Stimulated activated CD4-positive, alpha-beta T cell treated with anti-CD3 and anti-CD28 coated beads, Interleukin-1b, Interleukin-23, amount 100 ng/mL, for 1 hour (primary cell): ENCODE results near the gene ST7.
"Not testable (repeated sequence)": the region's sequence is repeated elsewhere in the genome, so short reads cannot be mapped to it uniquely, and the experiment has no call there.

ENCODE experiments used
- DNase-seq, 2 donors: peaks; one replicate each; pipeline ENCODE4 v3.0.0-alpha.2; 2020; ENCODE audit warnings: low read depth in 2 of 2

Gene ST7, protein sequence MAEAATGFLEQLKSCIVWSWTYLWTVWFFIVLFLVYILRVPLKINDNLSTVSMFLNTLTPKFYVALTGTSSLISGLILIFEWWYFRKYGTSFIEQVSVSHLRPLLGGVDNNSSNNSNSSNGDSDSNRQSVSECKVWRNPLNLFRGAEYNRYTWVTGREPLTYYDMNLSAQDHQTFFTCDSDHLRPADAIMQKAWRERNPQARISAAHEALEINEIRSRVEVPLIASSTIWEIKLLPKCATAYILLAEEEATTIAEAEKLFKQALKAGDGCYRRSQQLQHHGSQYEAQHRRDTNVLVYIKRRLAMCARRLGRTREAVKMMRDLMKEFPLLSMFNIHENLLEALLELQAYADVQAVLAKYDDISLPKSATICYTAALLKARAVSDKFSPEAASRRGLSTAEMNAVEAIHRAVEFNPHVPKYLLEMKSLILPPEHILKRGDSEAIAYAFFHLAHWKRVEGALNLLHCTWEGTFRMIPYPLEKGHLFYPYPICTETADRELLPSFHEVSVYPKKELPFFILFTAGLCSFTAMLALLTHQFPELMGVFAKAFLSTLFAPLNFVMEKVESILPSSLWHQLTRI

GRCh38 chr7:116953372-116953905 is at the start of gene ST7:
ST7 (plus strand) TSS chr7:116953501; CDS start chr7:116953541, 40 bp downstream.
- peak; percentile 9 to 33 for DNase-seq

DNA sequence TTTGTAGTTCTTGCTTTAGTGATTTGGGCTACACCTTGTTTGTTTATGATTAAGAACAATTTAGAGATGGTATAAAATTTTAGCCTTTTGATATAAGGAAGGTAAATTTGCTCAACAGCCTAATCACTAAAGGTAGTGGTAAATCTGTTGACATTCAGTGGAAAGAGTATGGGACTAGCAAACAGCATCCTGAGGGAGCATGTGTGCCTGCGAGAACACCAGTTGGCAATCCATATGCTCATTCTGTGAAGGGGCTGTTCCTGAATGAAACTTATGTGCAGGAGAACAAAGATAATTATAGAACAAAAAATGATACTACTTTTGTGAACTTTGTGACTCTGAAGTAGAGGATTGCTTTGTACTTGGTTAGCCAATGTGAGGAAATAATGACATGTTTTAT is 46.9 kb upstream of the ST7 start:
- DNase-seq, result no peak

DNA sequence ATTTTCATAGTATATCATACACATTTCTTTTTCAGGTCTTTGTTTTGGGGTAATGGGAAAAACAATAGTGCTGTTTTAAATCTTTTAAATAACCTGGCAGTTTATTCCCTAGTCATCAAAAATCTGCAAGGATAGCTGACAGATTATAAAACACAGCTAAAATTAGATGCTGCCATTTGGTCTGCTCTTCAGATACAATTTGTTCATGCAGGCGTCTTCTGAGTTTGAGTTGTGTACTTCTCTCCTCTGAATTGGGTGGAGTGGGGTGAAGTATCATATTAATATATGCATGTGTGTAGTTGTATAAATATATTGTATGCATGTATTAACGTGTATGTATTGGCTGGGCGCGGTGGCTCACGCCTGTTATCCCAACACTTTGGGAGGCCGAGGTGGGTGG is 42.9 kb upstream of the ST7 start:
- DNase-seq, result no peak

DNA sequence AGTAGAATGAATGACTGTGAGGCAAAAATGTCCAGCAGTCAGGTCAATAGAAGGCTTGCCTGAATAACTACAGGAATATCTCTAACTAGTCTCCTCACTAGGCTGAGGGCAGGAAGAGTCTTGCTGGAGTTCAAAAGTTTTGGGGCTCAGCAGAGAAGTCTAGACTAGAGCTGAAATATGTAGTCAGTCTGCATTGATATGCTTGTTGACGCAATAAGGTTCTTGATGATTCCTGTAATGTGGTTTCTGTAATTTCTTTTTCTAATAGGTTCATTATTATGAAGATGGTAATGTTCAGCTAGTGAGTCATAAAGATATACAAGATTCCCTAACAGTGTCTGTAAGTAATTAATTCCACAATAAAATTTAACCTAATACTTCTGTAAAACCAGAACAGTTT is 41.5 kb upstream of the ST7 start:
- no peak for DNase-seq

DNA sequence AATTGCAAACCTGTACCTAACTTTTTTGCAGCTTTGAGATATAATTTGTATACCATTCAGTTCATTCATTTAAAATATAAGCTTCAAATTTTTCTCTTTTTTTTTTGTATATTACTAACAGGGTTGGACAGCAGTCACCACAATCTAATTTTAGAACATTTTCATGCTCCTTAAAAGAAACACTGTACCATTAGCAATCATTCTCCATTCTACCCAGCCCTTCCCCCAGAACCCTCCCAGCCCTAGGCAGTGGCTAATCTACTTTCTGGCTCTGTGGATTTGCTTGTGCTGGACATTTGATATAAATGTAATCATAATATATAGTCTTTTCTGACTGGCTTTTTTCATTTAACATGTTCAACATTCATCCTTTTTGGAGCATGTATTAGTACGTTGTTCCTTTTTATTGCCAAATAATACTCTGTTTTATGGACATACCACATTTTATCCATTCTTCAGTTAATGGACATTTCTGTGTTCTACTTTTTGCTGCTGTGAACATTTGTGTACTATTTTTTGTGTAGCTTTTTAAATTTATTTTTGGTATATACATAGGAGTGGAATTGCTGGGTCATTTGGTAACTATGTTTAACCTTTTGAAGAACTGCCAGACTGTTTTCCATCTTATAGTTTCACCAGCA is 40.9 kb upstream of the ST7 start:
- no peak for DNase-seq

DNA sequence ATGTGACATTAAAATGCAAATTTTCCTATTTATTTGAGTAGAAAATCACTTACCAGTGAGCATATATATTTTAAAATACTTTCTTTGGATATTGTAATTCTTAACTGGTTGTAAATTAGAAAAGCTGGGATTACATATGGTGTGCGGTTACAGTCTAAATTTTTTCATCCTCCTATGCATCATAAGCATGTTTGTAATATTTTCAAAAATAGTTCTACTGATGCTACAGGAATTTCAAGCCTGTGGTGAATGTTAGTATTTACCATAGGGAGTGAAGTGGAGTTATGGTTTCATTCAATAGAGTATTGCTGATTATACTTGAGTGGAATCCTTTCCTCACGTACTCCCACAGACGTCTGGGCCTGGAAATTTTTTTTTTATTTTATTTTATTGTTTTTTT is 34.6 kb upstream of the ST7 start:
- DNase-seq, result no peak

DNA sequence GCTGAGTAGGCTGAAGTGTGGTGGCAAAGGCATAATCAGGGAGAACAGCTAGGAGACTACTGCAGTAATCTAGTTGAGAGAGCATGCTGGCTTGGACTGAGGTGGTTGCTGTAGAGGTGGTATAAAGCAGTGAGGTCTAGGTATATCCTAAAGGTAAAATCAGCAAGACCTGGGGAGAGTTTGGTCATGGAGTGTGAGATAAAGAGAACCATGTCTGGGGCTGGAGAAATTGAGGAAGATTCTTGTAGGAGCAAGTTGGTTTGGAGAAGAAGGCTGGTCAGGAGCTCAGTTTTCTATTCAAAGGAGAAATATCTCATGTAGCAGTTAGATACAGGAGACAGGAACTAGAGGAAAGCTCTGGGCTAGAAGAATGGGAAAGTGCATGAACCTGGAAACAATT is 32.9 kb upstream of the ST7 start:
- DNase-seq, result no peak

GRCh38 chr7:116922545-116922944 is 30.8 kb upstream of the ST7 start:
- DNase-seq, result no peak

- DNase-seq, result no peak
Observed at GRCh38 chr7:116924741-116925140, 28.6 kb upstream of the ST7 start.

DNA sequence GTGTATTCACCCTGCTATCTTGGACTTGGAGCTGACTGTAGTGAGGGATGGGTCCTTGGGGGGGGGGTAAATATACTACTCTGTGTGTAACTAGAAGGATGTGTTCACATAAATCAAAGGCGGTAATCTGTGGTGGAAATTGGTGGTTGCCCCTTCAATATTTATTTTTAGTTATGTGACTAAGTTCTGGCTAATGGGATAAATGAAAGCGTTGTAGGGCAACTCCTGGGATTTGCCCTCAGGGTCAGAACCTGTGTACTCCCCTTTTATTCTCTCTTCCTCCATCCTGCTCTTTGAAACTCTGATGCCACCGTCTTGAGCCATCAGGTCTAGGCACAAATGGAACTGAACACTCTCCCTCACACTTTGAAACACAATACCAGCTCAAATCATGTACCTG is 24.3 kb upstream of the ST7 start:
- no peak for DNase-seq

- DNase-seq, result peak; percentile 39 to 62
Observed at GRCh38 chr7:116929914-116930913, 23.1 kb upstream of the ST7 start.

DNA sequence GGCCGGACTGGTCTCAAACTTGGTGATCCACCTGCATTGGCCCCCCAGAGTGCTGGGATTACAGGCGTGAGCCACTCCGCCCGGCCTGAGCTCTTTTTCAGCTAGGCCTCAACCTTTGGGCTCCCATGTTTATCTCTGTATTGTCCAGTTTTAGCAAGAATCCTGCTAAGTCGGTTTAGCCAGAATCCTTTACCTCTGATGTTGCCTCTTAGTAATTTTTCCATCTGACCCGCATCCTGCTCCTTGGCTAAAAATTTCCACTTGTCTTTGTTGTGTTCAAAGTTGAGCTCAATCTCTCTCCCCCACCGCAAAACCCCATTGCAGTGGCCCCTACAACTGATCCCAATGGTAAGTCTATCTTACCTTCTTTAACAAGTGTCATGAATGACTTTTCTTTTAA is 20.7 kb upstream of the ST7 start:
- DNase-seq, result no peak

- DNase-seq, result no peak
Observed at GRCh38 chr7:116933465-116933864, 19.8 kb upstream of the ST7 start.

DNA sequence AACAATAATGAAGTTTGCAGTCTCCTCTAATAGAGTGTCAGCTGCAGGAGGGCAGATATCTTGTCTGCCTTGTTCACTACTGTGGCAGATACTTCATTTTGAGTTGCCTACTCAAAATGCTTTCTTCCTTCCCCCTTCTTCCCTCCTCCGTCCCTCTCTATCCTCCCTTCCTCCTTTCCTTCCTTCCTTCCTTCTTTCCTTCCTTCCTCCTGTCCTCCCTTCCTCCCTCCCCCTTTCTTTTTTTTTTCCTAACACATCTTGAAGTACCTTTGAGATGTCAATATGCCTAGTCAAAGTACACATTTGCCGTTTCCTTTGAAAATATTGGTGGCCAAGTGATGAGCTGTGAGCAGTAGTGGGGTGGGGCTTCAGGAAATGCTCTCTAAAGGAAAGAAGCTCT is 18.7 kb upstream of the ST7 start:
- no peak for DNase-seq

GRCh38 chr7:116936844-116937243 is 16.5 kb upstream of the ST7 start:
- DNase-seq, result not testable (repeated sequence)

DNA sequence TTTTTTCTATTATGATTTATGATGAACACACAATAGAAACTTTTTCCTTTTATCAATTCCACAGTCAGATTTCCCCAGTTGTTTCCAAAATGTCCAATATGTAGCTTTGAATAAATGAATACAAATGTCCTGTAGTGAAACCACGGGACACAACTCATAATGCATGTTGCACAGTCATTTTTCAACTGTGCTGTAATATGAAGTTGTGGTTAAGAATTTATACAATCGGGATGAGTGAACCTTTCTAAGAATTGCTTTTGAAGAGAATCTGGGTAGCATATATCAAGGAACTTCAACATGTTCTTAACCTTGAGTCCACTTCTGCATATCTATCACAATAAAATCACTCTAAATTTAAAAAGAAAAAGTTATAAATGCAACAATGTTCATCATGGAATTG is 14.6 kb upstream of the ST7 start:
- no peak for DNase-seq

DNA sequence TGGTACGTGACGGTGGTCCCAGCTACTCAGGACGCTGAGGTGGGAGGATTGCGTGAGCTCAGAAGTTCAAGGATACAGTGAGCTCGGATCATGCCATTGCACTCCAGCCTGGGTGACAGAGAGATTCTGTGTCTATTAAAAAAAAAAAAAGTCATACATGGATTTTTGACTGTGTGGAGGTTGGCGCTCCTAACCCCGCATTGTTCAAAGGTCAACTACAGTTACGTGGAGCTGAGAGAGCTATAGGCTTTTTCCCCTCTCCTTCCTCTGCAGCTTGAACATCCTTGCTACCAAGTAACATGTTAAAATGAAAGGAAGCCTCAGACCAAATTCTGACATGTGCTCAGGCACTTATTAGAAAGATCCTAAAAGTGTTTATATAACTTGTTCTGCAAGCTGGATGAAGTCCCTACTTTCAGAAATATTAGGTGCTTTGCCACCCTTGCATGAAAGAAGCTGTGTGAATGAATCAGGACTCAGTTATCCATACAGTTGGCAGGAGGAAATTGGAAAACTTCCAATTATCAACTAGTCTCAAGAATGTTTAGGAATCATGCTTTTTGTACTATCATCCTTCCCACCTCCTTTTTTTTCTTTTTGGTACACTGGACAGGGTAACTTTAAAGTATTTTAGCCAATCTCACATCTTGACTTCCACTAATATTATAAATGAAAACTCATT is 12.5 kb upstream of the ST7 start:
- no peak for DNase-seq

DNA sequence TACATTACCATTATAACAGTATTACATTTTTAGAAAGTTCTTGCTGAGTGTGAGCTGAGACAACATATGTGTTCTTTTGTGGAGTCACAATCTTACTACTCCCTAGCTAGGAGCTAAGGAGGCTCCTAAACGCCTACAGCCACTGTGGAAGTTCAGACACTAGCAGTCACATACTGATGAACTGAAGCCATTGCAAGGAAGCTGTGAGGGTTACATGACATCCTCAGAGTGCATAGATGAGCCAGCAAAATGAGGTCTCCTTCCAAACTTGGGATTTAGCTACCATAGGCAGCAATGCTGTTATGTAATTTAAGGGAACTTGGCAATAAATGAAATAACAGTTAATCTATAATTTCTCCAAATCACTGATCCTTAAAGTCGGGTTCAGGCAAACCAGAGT is 10.8 kb upstream of the ST7 start:
- DNase-seq, result no peak

- no peak for DNase-seq
Observed at GRCh38 chr7:116948934-116949333, 4.4 kb upstream of the ST7 start.

- no peak for DNase-seq
Observed at GRCh38 chr7:116949941-116950801, 3.1 kb upstream of the ST7 start.
